ENCODE measurements around the gene LARP7. TPM values are rescaled to one million over a fixed set of nuclear protein-coding genes. Genes with fewer than 3 reads are reported as not detected.

LARP7 gene
- total and polyA plus RNA-seq, 2 of the 8 experiments (the other 6 are each of a cell fraction or from before 2014, with no cell fraction given): 9.3 to 38.3 TPM

DNA sequence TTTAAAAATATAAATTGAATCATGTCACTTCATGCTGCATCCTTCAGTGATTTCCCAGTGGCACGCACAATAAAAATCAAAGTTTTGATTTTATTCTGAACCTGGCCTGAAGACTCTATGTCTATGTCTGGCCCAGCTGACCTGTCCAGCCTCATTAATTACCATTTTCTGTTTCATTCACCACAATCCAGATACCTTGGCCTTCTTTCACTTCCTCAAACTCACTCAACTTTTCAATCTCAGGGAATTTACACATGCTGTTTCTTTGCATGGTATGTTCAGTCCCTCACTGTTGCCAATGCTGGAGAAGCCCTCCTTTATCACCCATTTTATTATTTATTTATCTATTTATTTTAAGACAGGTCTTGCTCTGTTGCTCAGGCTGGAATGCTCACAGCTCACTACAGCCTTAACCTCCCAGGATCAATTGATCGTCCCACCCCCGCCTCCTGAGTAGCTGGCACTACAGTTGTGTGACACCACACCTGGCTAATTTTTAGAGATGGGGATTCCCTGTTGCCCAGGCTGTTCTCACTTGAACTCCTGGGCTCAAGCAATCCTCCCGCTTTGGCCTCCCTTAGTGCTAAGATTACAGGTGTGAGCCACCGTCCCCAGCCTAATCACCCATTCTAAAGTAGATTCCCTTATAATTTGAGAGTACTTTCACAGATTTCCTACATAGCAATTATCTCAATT, 43.4 kb upstream of the LARP7 start:
- Histone ChIP-seq H3K14ac (ENCODE audit: insufficient read length) (no peak overlapping the region), H3K4me1 (replicated peaks in 1 of 4; ENCODE audit: control insufficient read depth in 3 of 4, insufficient read depth in 4 of 4, low read length in 3 of 4) (no peaks in the 10 kb centered on the region), H3K23ac (ENCODE audit: insufficient read length) (no peak overlapping the region), H3K27me3 (replicated peaks in 1 of 4; ENCODE audit: control insufficient read depth in 3 of 4, extremely low read depth in 1 of 4, insufficient read depth in 3 of 4, low read length in 3 of 4) (no peaks in the 10 kb centered on the region), H3K79me2 (ENCODE audit: control insufficient read depth in 1 of 2, insufficient read depth in 2 of 2, low read length in 2 of 2) (no peaks in the 10 kb centered on the region), H4K8ac (ENCODE audit: extremely low read depth, insufficient read depth, low read length) (no peak overlapping the region), H3K23me2 (ENCODE audit: low read depth, low read length) (no peaks in the 10 kb centered on the region), H3K79me1 (ENCODE audit: low read depth, low read length) (no peaks in the 10 kb centered on the region), H4K20me1 (replicated peaks in 1 of 2; ENCODE audit: control insufficient read depth in 1 of 2, insufficient read depth in 2 of 2, low read length in 2 of 2) (no peaks in the 10 kb centered on the region), H2BK5ac (ENCODE audit: low read depth, low read length) (no peak overlapping the region), H3K27ac (ENCODE audit: low read depth, low read length) (no peak overlapping the region), H3K18ac (ENCODE audit: extremely low read depth, low read length) (no peak overlapping the region), H2BK12ac (ENCODE audit: low read depth, low read length) (no peak overlapping the region), H2BK20ac (ENCODE audit: low read length) (no peak overlapping the region), H2AK5ac (ENCODE audit: low read depth, low read length) (no peak overlapping the region), H4K91ac (replicated peaks; ENCODE audit: insufficient read length, low read length) (no peak overlapping the region), H3K4me2 (ENCODE audit: insufficient read depth in 1 of 2, low read depth in 2 of 2, low read length in 2 of 2) (no peak overlapping the region), H3K36me3 (ENCODE audit: control insufficient read depth in 2 of 4, insufficient read depth in 4 of 4, low read length in 3 of 4) (peaks cover 0 to 16% (median 1%) of the 10 kb centered on the region in 4 experiments; a peak in 3 of 8 replicates), H3K9ac (replicated peaks in 1 of 4; ENCODE audit: extremely low read depth in 1 of 4, low read depth in 3 of 4, low read length in 3 of 4) (no peak overlapping the region), H3K4me3 (ENCODE audit: extremely low read depth in 1 of 4, insufficient read depth in 2 of 4, low read depth in 3 of 4, low read length in 4 of 4) (no peak overlapping the region), H2BK120ac (replicated peaks; ENCODE audit: low read depth, low read length) (no peak overlapping the region), H2BK15ac (ENCODE audit: low read length) (no peak overlapping the region), H2AFZ (ENCODE audit: low read length) (no peak overlapping the region), H4K5ac (ENCODE audit: insufficient read length, low read depth, low read length) (no peak overlapping the region), H3K4ac (replicated peaks; ENCODE audit: insufficient read length, low read depth, low read length) (no peak overlapping the region), H3K9me3 (ENCODE audit: insufficient read depth in 2 of 2, low read depth in 1 of 2, low read length in 1 of 2) (no peaks in the 10 kb centered on the region), H3K56ac (replicated peaks; ENCODE audit: insufficient read length, low read depth, low read length) (no peak overlapping the region)
- FAIRE-seq: no peak
- POLR2A ChIA-PET (ENCODE audit: partially characterized antibody): no interaction called here
- no peak for DNase-seq (ENCODE audit: low read depth in 1 of 2, low spot score in 2 of 2)
- CTCF ChIA-PET (ENCODE audit: partially characterized antibody): no interaction called here
- TF ChIP-seq POLR2AphosphoS5 (IDR thresholded peaks at IDR 0.05; ENCODE audit: low read depth, low read length): no peak
- no peak for TF ChIP-seq POLR2A (IDR thresholded peaks at IDR 0.05; ENCODE audit: control extremely low read depth in 1 of 2, low read depth in 2 of 2, low read length in 2 of 2)
- no peak for TF ChIP-seq POU5F1 (IDR thresholded peaks at IDR 0.05; ENCODE audit: low read depth, low read length)
- TF ChIP-seq ATF2 (IDR thresholded peaks at IDR 0.05; ENCODE audit: low read length): no peak
- TF ChIP-seq KDM1A (IDR thresholded peaks at IDR 0.05; ENCODE audit: borderline replicate concordance, low read length): no peak
- TF ChIP-seq SIX5 (IDR thresholded peaks at IDR 0.05; ENCODE audit: low read depth, low read length): no peak
- TF ChIP-seq SIN3A (conservative IDR thresholded peaks at IDR 0.05 in 1 of 2, IDR thresholded peaks at IDR 0.05 in 1 of 2; ENCODE audit: low read depth in 1 of 2, low read length in 2 of 2): no peak
- WGBS, 2 experiments (ENCODE audit: extremely low coverage in 1 of 2, insufficient coverage in 1 of 2, insufficient read length in 1 of 2, insufficient replicate concordance in 2 of 2, low coverage in 1 of 2, low lambda C conversion rate in 2 of 2, missing lambda C conversion rate in 1 of 2): 92% methylated on average over 5 of the region's 5 CpGs; no CpG with 5 or more reads in 1 of the 2 experiments

All from H1 (cell line).